Neural crest cell (in vitro differentiated cells): ENCODE results near the gene FXYD1. TPM values are rescaled to one million over a fixed set of nuclear protein-coding genes. Genes with fewer than 3 reads are reported as not detected.
A peak's percentile ranks its signal among the peaks of the same experiment; 100 is the strongest.

Experiments used
- DNase-seq: peaks from one replicate; pipeline ENCODE4 v3.0.0; 2021; ENCODE audit warnings: low read depth, mixed read lengths, low spot score
- H3K27ac Mint-ChIP-seq: one replicate; pipeline ENCODE4 v1.8.0; 2021; ENCODE audit warnings: mild to moderate bottlenecking, mixed read lengths; ENCODE audit not compliant: unreplicated experiment
- H3K27me3 Mint-ChIP-seq: 2 replicates; pipeline ENCODE4 v1.8.0; 2021; ENCODE audit warnings: low read depth, mild to moderate bottlenecking, mixed read lengths
- H3K36me3 Mint-ChIP-seq: 2 replicates; pipeline ENCODE4 v1.8.0; 2021; ENCODE audit warnings: low read depth, mild to moderate bottlenecking, mixed read lengths
- H3K4me1 Mint-ChIP-seq: 2 replicates; pipeline ENCODE4 v1.8.0; 2021; ENCODE audit warnings: mixed read lengths
- H3K4me3 Mint-ChIP-seq: one replicate; pipeline ENCODE4 v1.8.0; 2021; ENCODE audit warnings: mild to moderate bottlenecking, mixed read lengths
- H3K9me3 Mint-ChIP-seq: 2 replicates; pipeline ENCODE4 v1.8.0; 2021; ENCODE audit warnings: mixed read lengths
- total RNA-seq: library from RNA; stranded (reverse); gene quantifications from 2 replicates; pipeline ENCODE4 v1.2.1, GENCODE V29; 2021
- TF ChIP-seq, protein P1 (sequence below): fragments of 200-600 bp; sonication (generic); conservative IDR thresholded peaks from 2 replicates; pipeline ENCODE4 v1.5.0; 2021; ENCODE audit warnings: antibody characterized with exemption, mild to moderate bottlenecking

Gene FXYD1
- total RNA-seq, 1 donor from 2014 or later, result 4.2 TPM

- peak overlapping the region; percentile 4 for H3K4me3 Mint-ChIP-seq
- H3K27me3 Mint-ChIP-seq, result peaks cover 75% of the 10 kb centered on the region
- no peak for DNase-seq
- peaks cover 34% of the 10 kb centered on the region for H3K4me1 Mint-ChIP-seq
- H3K36me3 Mint-ChIP-seq, result no peaks in the 10 kb centered on the region
- H3K9me3 Mint-ChIP-seq, result no peaks in the 10 kb centered on the region
- H3K27ac Mint-ChIP-seq, result no peak overlapping the region
- TF ChIP-seq, protein P1, sequence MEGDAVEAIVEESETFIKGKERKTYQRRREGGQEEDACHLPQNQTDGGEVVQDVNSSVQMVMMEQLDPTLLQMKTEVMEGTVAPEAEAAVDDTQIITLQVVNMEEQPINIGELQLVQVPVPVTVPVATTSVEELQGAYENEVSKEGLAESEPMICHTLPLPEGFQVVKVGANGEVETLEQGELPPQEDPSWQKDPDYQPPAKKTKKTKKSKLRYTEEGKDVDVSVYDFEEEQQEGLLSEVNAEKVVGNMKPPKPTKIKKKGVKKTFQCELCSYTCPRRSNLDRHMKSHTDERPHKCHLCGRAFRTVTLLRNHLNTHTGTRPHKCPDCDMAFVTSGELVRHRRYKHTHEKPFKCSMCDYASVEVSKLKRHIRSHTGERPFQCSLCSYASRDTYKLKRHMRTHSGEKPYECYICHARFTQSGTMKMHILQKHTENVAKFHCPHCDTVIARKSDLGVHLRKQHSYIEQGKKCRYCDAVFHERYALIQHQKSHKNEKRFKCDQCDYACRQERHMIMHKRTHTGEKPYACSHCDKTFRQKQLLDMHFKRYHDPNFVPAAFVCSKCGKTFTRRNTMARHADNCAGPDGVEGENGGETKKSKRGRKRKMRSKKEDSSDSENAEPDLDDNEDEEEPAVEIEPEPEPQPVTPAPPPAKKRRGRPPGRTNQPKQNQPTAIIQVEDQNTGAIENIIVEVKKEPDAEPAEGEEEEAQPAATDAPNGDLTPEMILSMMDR, result no peak
Measured at GRCh38 chr19:35144259-35144599, 5.6 kb downstream of the FXYD1 start.

- Mint-ChIP-seq H3K36me3 (no peaks in the 10 kb centered on the region), H3K9me3 (no peaks in the 10 kb centered on the region), H3K4me3 (no peak overlapping the region), H3K27ac (no peak overlapping the region), H3K27me3 (peaks cover 75% of the 10 kb centered on the region), H3K4me1 (peaks cover 28% of the 10 kb centered on the region)
- TF ChIP-seq, protein P1, result no peak
- no peak for DNase-seq
Measured at GRCh38 chr19:35144600-35145436, 6.2 kb downstream of the FXYD1 start.

GRCh38 chr19:35146746-35147459 is 8.3 kb downstream of the FXYD1 start:
- H3K9me3 Mint-ChIP-seq, result no peaks in the 10 kb centered on the region
- peaks cover 17% of the 10 kb centered on the region for H3K4me1 Mint-ChIP-seq
- DNase-seq, result no peak
- peaks cover 76% of the 10 kb centered on the region for H3K27me3 Mint-ChIP-seq
- H3K4me3 Mint-ChIP-seq, result no peak overlapping the region
- H3K27ac Mint-ChIP-seq, result no peak overlapping the region
- H3K36me3 Mint-ChIP-seq, result no peaks in the 10 kb centered on the region
- TF ChIP-seq, protein P1, result no peak

GRCh38 chr19:35149463-35149862 is 10.8 kb downstream of the FXYD1 start:
- Mint-ChIP-seq H3K27me3 (peaks cover 77% of the 10 kb centered on the region), H3K27ac (no peak overlapping the region), H3K4me3 (no peak overlapping the region), H3K9me3 (no peaks in the 10 kb centered on the region), H3K36me3 (no peaks in the 10 kb centered on the region), H3K4me1 (peaks cover 23% of the 10 kb centered on the region)
- DNase-seq, result no peak
- TF ChIP-seq, protein P1, result no peak

DNA sequence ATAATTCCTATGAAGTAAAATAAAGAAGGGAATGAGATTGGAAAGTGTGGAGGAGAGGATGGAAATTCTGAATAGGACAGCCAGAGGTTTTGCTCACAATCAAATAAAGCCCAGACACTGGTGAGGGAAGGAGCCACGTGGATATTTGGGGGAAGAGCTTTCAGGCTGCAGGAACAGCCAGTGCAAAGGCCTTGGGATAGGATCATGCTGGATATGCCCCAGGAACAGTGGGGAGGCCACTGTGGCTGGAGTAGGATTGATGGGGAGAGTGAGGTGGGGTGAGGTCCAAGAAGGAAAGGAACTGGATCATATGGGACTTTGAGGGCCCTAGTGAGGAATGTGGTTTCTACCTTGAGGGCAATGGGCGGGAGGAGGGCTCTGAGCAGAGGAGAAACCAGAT is 11.8 kb downstream of the FXYD1 start:
- Mint-ChIP-seq H3K36me3 (no peaks in the 10 kb centered on the region), H3K4me1 (peaks cover 32% of the 10 kb centered on the region), H3K9me3 (no peaks in the 10 kb centered on the region), H3K27me3 (peaks cover 77% of the 10 kb centered on the region), H3K27ac (peak overlapping the region; percentile 1), H3K4me3 (peak overlapping the region; percentile 41)
- no peak for DNase-seq
- TF ChIP-seq, protein P1, result no peak
